ENCODE measurements around the gene NT5C1B.
"Not testable (repeated sequence)": the region's sequence is repeated elsewhere in the genome, so short reads cannot be mapped to it uniquely, and the experiment has no call there.

The NT5C1B gene

DNA sequence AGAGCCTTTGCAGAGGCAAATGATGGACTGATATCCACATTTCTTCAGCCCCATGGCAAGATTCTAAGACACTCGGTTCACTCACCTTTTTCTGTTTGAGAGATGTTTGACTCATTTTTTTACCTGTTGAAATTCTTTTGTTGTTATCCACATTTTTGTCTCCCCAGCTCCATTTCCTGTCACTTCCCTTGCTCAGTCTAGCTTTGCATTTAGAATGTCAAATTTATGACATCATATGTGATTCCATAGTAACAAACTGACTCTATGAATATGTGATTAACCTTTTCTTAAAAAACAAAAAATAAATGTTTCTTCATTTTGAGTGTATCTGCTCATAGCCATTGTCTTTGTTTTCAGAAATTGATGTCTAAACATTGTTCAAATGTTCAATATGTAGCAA is at the start of gene NT5C1B:
NT5C1B (minus strand) TSS at position 216 of the 400 bp plus-strand sequence; CDS start at position 115, 101 bp downstream.
- no peak for DNase-seq

DNA sequence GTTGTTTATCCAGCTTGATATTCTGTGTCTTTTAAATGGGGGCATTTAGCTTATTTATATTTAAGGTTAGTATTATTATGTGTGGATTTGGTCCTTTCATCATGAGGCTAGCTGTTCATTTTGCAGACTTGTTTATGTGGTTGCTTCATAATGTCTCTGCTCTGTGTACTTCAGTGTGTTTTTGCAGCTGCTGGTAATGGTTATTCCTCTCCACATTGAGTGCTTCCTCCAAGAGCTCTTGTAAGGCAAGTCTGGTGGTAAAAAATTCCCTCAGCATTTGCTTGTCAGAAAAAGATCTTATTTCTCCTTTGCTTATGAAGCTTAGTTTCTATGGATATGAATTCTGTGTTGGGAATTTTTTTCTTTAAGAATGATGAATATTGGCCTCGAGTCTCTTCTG is 47.8 kb upstream of the NT5C1B start:
- no peak for DNase-seq

DNA sequence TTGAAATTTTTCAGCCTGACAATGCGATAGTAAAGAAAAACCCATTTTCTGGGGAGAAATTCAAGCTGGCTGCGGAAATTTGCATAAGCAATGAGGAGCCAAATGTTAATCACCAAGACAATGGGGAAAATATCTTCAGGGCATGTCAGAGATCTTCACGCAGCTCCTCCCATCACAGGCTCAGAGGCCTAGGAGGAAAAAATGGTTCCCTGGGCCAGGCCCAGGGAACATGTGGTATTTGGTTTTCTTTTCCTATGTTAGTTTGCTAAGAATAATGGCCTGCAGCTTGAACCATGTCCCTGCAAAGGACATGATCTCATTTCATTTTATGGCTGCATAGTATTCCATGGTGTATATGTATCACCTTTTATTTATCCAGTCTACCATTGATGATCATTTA is 43.3 kb upstream of the NT5C1B start:
- DNase-seq = not testable (repeated sequence)

DNA sequence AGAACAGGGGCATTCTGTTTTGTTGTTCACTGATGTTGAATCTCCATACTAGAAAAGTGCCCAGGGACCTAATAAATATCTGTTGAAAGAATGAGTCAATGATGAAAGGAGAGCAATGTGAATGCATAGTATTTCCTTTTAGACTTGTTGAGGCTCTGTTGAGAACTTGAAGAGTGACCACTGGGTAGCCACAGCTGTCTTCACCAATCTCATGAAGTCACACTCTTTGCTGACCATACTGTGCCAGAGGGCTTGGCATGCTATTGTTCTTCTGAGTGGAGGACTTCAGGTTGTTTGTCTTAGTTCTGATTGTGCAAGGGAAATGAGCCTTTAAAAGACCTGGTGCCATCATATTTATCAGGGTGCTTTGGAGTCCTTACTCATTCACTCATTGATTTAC is 41.6 kb upstream of the NT5C1B start:
- no peak for DNase-seq

DNA sequence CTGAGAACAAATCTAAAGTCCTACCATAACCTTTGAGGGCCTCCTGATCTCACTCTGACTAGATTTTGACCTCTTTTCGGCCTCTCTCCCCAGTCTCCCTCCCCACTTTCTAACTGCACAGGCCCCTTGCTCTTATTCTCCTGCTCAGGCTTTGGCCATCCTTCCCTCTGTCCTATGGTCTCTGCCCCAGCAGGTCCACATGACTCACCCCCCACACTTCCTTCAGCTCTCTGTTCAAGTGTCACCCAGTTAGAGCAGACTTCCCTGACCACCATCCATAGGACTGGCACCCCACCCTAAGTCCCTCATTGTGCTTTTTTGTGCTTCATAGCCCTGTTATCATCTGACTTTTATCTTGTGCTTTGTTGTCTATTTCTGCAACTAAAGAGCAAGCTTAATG is 41.2 kb upstream of the NT5C1B start:
- DNase-seq = no peak

DNA sequence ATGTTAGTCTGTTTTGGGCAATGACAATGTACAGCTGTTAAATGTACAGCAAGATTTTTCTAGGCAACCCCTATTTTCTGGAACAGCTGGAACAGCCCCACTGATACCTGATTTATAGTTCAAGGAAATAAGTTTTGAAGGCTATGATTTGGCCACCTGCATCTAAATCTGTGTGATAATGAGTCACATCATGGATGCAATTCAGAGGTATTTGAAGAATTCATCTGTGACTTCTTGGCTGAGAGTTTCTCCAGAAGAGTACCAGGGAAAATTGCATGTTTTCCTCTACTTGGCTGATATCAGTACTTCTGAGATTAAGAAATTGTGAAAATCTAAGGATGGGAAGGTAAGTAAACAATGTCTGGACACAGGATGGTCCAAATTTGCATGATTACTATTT is 40.7 kb upstream of the NT5C1B start:
- DNase-seq = no peak

DNA sequence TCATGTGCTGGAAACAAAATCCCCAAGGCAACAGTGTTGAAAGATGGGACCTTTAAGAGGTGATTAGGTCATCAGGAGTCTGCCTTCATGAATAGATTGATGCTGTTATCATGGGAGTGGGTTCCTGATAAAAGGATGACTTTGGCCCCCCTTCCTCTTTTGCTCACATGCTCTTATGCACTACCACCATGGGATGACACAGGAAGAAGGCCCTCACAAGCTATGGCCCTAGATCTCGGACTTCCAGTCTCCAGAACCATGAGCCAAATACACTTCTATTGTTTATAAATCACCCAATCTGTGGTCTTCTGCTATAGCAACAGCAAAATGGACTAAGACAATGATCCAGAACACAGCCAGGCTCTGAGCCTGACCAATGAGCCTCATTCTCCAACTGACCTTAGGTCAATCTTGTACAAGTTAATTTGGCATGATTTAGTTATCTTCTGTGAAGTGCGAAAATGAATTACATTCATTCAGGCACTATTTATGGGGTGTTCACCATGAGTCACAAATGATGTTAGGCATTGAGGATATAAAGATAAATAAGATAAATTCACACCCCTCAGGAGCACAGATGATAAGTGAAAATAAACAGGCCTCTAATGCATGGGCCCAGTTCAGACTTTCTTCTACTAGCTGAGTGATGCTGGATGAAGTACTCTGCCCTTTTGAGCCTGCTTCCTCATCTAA is 37.7 kb upstream of the NT5C1B start:
- DNase-seq = no peak

DNA sequence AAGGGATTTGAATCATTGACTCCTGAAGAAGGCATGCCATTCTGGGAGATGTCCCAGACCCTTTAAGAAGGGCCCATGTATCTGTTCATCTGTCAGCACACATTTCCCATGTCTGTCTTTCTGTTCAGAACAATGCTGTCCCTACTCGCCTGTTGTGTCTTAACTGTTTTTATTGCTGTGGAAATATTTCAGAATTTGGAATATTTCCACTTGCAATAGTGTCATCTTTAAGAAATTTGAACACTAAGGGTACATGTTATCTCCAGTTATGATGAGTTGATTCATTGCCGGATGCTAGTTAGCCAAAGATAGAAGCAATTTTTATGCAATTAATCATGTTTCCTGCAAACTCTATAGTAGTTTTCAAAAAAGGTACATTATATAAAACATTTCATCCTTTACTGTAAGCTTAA is 36.9 kb upstream of the NT5C1B start:
- no peak for DNase-seq

DNA sequence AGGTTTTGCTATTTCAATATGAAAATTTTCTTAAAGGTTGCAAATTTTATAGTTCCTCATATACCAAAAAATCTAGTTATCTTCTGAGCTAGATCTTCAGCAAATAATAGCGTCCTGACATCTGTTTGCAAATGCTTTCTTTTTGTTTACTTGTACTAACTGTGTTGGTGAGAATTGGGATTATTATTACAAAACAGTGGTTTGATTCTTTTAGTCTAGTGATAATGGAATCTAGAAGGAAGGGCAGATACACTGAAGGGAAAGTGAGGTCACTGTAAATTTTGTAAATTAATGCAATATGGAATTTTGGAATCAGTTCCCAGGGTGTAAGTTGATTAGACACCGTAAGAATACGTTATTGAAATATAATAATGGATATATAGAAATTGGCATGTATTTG is 36.2 kb upstream of the NT5C1B start:
- no peak for DNase-seq

DNA sequence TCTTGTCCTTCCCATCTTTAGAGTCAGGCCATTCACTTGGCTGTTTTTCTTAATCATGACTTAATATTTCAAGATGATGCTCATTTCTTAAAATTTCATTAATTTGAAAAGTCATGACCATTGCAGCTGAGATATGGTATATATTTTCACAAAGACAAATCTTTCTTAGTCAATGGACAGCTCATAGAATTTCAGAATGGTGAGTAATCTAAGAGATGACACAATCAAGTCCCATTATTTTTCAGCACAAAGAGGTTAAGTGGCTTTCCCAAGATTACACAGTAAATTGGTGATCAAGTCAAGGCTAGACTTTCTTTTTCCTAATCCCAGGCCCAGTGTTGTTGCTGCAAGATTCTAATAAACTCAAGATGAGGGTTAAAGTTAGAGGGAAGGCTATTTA is 34.4 kb upstream of the NT5C1B start:
- no peak for DNase-seq

DNA sequence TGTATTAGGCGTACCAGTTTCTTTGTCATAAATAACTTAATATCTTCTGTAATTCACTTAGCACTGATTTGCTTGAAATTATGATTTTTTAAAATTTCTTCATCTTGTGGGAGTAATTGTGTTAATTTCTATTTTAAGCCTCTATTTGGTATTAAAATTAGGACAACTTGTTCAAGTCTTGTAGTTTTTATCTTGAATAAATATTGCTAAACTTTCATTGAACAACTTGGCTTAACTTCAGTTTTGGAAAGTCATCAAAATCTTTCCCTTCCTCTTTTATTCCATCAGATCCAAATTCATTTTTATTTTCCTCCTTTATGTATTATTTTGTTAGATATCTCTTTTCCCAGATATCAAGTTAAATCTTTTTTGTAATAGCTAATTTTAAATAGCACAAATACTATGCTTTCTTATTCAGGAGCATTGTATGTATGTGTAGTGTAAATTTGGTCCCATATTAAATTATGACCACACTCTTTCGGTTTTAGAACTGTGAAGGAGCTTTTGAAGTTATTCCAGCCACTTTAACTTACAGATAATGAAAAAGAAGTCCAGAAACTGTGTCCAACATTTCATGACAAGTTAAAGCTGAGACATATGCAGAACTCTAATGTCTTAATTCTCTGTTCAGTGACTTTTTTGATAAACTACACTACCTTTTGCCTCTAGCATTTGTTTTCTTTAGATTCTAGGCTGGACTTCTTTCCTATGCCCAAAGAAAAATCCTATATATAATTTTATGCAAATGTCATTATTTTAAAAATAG is 31.7 kb upstream of the NT5C1B start:
- no peak for DNase-seq

DNA sequence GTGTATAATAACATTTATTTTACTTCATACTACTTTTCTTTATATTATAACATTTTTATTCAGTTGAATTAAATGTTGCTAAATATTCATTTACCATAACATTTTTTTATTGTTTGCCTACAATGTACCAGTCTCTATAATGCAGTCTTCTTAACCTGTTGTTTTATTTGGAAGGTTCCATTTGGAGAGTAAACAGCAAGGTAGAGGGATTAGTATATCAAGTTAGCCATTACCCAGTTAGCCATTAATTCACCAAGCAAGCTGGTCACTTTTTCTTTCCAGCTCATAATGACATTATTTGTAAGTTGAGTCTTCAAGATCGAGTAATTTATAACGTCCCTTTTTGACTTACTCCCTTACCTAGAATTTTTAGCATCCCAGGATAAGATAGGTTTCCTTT is 29.7 kb upstream of the NT5C1B start:
- DNase-seq = no peak

DNA sequence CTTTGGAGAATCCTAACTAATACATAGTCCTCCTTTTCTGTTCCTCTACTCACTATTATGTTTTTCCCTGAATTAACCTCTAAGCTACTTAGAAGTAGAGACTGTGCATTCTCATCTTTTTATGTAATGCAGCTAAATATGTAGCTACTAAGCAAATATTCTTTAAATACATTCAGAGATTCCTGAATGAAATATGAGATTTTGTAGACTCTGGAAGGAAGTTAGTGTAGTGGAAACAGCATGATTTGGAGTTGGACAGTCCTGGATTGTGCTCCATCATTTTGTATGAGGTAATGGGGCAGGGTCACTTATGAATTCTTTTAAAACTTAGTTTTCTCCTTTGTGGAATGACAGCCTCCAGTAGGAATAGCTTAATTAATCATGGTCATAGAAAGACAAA is 24.7 kb upstream of the NT5C1B start:
- no peak for DNase-seq

DNA sequence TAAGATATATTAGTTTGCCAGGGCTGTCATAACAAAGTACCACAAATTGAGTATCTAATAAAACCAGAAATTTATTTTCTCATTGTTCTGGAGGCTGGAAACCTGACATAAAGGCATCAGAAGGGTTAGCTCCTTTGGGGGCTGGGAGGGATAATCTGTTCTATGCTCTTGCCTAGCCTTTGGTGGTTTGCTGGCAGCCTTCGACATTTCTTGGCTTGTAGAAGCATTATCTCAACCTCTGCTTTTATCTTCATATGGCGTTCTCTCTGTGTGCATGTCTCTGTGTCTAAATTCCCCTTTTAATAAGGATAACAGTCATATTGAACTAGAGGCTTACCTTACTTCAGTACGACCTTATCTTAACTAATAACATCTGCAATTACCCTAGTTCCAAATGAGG is 22.8 kb upstream of the NT5C1B start:
- no peak for DNase-seq

DNA sequence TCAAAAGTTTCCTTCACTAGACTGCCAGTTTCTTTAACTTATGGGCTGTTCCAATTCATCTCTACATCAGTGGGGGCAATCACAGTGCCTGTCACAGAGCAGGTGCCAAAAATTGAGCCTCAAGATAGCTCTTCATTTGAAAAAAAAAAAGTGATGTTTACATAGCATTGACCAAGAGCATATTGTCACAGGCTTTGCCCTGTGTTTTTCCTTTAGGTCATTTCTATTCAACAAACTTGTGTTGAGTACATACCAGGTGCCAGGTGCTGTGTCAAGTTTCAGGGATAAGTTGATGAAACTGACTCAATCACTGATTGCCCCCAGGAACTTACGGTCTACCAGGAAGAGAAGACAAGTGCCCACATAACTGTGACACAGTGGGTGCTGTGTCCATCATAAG is 22.2 kb upstream of the NT5C1B start:
- no peak for DNase-seq

DNA sequence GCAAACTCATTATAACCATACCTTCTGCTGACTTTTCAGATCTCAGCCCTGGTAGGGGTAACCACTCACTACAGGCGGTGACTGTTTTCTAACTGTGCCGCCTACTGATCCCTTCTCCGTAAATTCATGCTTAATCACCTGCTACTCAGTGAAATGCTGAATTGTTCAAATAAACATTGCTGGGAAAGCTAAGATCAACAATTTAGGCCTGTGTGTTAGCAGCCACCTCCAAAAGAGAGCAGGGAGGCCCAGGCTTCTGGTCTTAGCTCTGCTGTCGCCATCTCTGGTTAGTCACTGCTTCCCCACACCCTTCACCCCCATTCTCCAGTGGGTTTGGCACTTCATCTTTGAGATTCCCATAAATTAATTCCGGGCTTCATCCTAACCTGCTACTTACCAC is 21.8 kb upstream of the NT5C1B start:
- no peak for DNase-seq

DNA sequence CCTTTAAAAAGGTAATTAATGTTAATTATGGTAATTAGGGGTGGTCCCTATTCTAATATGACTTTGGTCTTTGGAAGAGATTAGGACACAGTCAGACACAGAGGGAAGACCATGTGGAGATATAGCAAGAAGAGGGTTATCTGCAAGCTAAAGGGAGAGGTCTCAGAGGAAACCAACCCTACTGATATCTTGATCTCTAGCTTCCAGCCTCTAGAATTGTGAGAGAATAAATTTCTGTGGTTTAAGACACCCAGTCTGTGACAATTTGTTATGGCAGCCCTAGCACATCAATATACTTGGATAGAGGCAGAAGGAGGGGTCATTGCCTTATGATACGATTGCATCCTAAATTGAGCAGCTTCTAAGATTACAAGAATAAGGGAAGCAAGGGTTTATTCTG is 21.3 kb upstream of the NT5C1B start:
- no peak for DNase-seq

DNA sequence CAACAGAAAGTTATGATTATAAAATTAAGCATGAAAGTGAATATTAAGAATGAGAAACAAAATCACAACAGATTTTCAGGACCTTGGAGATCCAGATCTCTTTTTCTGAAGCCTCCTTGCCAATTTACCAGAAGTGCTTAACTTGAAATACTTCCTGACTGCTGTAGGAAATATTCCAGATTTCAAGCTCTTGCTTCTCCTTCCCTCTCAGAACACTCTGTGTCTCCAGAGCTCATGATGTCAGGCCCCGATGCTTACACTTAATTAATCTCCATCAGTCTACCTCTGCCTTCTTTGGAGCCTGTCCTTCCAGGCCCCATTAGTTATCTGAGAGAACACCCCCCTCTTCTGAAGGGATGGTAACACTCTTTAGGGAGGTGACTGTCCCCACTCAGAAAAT is 20.7 kb upstream of the NT5C1B start:
- no peak for DNase-seq

DNA sequence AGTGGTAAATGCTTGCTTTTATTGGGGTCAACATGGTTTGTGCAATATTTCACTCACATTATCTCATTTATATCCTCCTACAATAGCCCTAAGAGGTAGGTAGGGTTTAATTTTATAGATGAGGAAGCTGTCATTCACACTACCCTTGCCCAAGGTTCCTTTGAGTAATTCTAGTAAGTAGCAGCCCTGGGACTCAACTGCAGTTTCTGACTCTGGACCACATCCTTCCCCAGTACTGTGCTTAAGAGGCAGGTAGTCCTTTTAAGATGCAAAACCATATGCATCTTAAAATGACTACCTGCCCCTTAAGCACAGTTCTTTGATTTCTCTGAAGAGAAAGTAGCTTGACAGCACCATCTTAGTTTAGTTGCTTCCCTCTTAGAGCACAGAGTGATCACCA is 15.7 kb upstream of the NT5C1B start:
- no peak for DNase-seq

DNA sequence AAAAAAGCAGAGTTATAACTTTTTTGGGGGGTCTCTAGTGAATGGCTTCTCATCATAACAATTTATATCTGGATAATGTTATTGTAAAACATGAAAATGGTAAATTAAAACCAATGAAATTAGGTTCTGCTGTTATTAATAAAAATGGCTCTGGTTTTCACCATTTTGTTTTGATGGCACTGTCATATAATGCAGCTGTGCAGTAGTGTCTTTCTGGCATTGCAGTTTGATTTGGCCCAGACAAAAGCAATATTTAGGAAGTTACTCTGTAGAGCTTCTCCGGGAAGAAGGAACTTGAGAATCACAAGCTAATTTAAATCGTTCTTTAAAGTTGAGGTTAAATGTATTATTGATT is 15.1 kb upstream of the NT5C1B start:
- no peak for DNase-seq

DNA sequence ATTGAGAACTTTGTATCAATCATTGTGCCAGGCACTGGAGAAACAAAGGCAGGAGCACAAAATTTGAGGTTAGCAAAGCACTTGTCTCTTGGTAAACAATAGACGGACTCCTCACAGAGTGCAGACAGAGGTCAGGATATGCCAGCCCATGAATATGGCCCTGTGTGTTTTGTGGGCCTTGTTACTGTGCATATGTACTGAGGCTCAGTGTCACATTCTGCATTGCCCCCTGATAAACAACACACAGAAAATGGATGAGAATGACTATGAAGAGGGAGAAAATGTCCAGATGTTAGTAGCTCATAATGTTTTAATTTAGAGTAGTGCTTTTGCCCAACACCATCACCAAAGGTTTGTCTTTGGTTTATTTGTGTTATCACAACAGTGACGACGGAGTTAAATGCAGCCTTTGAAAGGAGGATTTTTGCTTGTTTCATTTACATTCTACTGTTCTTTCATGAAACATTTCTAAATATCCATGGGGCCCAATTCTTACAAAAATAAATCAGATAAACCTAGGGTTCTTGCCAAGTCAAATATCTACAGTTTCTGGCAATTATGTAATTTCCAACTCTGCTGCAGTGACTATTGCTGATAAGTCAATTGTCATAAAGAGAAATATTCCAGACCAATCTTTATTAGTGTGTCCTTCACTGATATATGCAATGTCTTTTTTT is 14.6 kb upstream of the NT5C1B start:
- DNase-seq = no peak

DNA sequence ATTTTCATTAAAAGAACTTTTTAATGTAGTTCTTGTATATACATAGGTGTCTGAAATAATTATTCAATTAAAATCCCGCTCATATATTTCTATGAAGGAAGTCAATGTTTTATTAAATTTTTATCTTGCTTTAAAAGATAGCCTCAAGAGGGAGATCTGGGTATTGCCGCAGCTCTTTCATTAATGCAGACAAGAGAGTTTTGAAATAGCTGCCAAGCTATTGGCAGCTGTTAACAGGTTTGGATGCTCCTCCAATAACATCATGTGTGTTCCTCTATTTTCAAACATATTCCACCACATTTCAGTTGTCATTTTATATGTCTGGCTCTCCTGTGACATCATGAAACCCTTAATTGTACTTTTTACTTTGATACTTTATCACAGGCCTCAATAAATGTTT is 12.9 kb upstream of the NT5C1B start:
- no peak for DNase-seq

DNA sequence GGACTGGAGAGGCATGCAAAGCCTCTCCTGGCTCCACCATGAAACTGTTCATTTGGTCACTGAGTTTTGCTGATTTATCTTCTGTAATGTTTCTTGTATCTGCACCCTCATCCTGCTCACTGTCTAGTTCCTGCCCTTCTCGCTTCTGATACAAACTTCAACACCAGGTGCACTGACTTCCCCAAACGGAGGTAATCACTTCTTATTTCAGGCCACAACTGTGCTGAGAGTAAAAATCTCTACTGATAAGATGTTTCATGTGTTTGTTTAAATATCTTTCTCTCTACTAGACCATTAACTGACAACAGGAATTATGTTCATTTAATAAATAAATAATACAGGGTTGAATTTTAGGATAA is 10.9 kb upstream of the NT5C1B start:
- no peak for DNase-seq

DNA sequence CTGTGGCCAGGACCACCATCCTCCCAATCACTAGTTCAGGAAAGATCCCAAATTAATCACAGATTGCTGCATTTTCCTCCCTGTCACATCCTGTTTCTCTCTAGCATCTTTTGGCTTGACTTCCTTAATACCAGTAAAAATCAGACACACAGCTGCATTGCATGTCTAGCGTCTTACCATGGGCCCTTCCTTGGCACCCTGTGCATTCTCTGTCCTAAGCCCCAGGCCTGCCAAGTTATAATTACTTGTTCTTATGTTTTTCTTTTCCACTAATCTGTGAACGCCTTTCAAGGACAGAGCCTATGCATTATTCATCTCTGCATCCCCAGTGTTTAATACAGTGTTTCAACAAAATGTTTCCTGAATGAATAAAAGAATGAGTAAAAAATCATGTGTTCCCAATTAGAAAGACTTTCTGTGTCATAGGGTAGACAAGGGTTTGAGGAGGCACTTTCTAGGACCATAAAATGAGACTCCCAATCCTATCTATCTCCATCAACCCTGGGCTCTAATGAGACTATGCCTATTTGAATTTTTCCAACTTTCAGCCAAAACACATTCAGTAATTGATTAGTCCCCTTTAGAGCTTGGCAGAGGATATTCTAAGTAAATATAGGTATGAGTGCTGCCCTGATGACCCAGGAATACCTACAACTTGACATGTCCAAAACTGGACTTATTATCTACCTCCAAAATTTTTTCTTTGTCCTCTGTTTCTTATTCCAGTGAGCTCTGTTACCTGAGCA is 10.3 kb upstream of the NT5C1B start:
- DNase-seq = peak; percentile 45

Measured in right hindlimb (tissue), 1 donor.